HuH-7.5 (cell line): Measurements from ENCODE around the gene SPRED2.
A peak's percentile ranks its signal among the peaks of the same experiment; 100 is the strongest.

Source experiments
- DNase-seq: peaks from one replicate; pipeline ENCODE4 v3.0.0; 2011; ENCODE audit warnings: low spot score

The SPRED2 gene

GRCh38 chr2:65309699-65310098 is 122.7 kb downstream of the SPRED2 start:
- DNase-seq = no peak

DNA sequence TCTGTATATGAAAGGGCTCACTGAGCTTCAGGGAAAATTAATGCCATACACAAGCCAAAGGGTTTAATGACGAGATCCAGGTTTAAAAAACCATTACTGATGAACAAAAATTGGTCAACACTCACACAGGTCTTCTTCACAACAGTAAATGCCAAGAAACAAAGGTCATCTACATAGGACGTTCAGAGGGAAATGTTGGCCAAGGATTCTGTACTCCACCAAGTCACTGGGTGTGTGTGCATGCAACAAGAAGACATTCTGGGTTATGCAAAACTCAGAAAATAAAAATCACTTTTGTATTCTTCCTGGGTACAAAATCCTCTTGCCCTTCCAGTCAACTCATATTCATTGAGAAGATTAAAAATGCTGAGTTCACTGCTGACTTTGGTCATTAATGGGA is 126.5 kb downstream of the SPRED2 start:
- no peak for DNase-seq

DNA sequence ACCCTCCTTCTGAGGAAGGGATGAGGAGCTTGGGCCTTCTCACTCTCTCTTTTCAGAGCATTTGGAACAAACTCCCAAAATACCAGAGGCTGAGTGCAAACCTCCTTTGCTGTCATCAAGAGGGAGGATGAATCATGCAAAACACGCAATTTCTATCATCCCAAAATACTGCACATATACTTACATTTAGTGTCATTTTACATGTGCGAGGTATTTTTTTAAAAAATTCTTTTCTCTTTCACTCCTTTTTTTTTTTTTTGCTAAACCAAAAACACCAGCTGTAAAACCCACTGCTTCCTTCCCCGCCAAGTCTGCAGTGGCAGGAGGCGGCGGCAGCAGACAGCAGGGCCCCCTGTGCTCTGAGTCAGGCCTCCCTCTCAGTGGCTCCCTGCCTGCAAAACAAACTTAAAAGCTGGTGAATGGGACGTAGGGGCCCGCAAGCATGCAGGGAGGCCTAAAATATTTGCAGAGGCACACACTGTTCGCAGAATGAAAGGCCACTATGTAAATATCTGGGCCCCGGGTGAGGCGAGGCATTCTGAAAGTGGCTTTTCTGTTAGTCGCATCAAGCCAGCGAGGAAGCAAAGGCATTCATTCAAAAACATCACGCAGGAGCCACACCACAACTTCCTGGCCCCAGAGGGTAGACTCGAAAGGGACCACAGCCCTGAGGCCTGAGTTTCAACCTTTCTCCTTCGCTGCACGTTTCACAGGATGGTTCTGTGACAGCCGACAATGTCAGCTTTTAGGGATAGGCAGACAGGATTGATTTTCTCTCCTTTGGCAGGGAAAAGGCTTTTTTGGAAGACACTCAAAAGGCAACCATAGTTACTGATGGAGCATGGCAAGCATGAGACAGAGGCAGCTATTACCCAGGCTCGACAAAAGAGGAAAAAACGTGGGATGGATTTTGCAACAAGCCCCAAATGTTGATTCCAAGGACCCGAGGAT is 131.4 kb downstream of the SPRED2 start:
- DNase-seq = peak; percentile 81

DNA sequence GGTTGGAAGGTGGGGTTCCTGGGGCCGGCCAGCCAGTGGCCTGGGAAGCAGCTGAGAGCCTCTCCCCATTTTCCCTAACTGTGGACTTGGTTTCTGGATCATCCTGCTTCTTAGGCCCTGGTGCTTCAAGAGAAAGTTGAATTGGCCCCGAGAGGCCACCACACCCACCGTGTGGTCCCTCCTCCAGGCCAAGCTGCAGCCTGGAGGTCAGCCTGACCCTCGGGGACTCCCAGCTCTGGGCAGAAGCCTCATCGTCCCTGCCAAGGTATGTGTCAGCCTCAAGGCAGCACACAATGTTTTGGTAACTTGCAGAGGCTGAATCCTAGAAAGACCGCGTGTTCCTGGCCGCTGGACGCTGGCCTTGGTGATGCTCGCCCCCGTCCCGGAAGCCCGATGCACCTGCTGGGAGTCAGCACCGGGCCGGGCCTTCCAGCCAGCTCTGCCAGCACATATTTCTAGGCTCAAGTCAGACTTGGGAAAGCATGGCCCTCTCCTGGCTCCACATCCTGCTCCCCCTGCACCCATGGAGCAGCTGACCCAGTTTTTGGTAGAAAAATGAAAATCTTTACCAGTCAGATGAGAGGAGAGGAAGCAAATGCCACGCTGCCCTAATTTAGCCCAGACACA is 132.2 kb downstream of the SPRED2 start:
- no peak for DNase-seq

GRCh38 chr2:65299246-65299645 is 133.2 kb downstream of the SPRED2 start:
- no peak for DNase-seq

GRCh38 chr2:65298089-65298488 is 134.3 kb downstream of the SPRED2 start:
- DNase-seq = no peak

GRCh38 chr2:65297544-65297943 is 134.9 kb downstream of the SPRED2 start:
- no peak for DNase-seq

- DNase-seq = no peak
Observed at GRCh38 chr2:65296971-65297370, 135.4 kb downstream of the SPRED2 start.

DNA sequence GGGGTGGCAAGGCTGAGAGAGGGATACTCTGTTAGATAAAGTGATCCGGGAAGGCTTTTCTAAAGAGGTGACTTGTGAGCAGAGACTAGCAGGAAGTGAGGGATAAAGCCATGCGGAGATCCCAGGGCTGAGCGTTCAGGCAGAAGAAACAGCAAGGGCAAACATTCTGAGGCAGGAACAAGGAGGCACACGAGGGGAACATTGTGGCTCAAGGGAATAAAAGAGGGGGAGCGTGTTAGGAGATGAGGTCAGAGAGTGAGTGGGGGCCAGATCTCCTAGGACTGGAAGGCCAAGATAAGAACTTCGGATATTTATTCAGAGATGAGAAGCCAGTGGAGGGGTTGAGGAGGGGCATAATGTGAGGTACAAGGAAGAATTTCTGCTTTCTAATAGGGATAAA is 137.7 kb downstream of the SPRED2 start:
- peak; percentile 22 for DNase-seq

DNA sequence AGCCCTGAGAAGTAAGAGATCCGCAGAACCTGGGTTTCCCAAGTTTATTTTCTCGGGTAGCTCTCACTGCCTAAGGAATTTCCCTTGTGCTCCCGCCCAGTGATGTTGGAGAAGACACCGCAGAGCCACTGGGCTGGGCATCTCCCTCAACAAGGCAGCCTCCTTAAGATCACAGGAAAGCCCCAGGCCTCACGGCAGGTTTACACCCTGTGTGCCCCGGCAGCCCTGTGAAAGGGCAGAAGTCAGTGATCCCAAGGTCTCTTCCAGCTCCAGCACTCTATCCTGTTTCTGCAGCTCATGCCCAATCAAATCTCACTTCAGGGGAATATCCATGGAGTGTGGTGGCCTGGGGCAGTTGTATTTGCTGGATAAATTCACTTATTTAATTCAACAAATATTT is 138.3 kb downstream of the SPRED2 start:
- no peak for DNase-seq

DNA sequence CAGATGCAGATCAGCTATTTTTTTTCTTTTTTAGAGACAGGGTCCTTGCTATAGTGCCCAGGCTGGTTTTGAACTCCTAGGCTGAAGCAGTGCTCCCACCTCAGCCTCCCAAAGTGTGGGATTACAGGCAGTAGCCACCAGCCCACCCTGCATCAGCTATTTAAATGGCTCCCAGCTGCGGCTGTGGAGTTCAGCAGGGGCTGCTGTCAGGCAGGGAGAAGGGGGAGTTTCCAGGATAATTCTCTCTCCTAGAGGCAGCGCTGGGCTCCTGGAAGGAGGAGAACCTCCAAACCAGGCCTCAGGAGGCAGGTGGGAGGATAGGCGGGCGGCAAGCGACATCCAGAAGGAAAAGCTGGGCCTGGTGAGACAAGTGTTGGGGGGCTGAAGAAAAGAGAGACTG is 139.0 kb downstream of the SPRED2 start:
- DNase-seq = no peak

DNA sequence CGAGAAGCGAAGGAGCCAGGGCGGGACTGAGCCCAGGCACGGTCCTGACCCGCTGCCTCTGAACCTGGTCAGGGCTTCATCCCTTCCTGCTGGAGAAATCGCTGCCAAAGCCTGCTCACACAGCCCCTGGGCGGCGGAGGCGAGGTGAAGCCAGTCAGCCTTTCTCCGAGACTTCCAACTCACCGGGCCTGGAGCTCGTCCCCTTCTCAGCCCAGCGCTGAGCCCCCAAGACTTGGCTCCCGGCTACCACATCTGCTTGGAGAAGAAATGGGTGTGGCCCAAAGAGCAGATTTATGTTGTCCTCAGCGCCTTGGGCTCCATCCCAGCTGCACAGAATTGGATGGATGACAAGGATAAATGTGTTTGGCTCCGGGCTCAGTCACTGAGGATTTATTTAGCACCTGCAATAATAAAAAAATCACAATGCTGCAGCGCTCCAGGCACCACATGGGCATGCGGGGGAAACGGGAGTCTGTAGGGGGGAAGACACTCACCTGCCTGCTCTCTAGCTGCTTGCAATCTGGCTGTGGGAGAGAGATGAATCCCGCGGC is 139.9 kb downstream of the SPRED2 start:
- no peak for DNase-seq

DNA sequence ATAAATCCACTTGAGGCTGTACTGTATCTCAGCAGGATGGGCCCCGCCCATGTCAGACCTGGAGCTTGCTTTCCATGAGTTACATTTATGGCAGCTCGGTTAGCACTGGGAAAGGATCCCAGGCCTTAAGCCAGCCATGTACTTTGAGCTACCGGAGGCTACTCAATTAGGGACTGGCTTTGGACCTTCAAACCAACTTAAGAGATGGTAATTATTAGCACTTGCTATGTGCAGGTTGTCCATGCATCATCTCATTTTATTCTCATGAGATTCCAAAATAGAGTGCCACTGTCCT is 140.3 kb downstream of the SPRED2 start:
- DNase-seq = no peak

GRCh38 chr2:65291216-65292105 is 140.9 kb downstream of the SPRED2 start:
- DNase-seq = no peak

DNA sequence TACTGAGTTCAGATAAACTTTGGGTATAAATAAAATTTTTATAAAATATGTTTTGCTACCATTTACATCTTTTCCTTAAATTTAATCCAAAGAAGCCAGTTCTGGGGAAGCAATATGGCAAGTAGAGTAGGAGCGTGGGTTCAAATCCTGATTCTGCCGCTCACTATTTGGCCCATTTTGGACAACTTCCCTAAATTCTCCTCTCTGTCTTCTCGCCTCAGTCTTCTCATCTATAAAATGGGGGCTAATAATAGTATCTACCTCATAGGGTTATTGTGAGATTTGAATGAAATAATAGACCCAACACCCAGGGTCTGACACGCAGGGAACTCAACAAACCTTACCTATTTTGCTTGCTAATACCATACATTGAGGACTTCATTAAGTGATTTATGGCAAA is 145.0 kb downstream of the SPRED2 start:
- no peak for DNase-seq

GRCh38 chr2:65282477-65283053 is 149.8 kb downstream of the SPRED2 start:
- no peak for DNase-seq

DNA sequence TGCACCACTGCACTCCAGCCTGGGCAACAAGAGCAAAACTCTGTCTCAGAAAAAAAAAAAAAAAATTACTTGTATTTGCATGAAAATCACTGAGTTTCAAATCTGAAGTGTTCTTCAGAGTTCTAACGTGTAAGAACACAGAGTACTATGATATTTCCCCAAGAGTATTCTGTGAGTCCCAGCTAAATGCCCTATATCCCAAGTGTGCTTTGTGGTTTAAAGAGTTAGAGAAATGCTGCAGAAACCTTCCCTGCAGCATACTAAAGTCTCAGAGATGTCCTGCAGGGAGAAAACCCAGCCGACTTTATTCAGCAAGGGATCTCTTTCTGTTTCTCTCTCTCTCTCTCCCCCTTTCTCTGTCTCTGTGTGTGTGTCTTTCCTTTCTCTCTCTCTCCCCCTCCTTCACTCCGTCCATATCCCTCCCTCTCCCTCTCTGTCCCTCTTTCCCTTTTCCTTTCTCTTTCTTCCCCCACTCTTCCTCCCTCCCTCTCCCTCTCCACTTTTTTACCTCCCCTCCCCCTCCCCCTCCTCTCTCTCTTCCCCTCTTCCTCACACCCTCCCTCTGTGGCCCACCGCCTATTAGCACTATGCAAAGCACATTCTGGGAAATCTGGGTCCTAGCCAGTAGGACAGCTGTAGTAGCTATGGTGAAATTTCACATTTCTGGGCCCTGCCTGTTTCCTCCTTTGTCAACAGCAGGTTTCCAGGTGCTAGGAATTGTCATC is 150.6 kb downstream of the SPRED2 start:
- DNase-seq = no peak

DNA sequence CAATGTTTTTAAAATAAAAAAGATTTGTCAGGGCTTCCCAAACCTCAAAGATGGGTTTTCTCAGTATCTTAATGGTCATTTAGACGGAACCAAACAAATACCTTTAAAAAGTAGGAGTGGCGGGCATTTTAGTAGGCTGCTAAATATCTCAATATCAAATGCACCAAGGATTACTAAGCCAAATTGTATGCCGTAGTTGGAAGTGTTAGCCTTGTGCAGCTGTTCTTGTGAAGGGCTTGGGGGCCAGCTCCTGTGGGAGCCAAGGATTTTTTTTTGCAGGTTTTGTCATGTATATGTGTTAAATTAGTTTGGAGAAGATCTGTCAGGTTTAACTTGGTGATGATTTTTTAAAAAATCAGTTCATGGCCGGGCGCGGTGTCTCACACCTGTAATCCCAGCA is 152.6 kb downstream of the SPRED2 start:
- no peak for DNase-seq

DNA sequence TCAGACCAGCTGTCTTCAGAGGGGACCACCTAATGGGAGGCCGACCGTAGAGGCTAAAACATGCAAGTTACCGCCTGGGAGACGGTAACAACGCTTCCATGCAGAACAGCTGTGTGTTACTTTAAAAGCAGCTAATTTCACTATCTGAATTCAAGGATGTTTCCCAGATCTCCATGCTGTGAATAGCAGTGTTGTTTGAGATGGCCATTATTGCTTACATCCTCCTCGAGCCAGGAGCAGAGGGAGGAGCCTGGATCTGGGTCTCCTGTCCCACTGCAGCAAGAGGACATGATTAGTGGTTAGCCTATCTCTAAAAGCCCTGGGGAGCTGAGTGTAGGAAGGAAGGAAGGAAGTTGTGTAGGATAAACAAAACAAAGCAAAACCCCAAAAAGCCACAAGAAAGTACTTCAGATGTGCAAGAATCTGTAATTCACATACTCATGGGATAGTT is 153.8 kb downstream of the SPRED2 start:
- DNase-seq = no peak

DNA sequence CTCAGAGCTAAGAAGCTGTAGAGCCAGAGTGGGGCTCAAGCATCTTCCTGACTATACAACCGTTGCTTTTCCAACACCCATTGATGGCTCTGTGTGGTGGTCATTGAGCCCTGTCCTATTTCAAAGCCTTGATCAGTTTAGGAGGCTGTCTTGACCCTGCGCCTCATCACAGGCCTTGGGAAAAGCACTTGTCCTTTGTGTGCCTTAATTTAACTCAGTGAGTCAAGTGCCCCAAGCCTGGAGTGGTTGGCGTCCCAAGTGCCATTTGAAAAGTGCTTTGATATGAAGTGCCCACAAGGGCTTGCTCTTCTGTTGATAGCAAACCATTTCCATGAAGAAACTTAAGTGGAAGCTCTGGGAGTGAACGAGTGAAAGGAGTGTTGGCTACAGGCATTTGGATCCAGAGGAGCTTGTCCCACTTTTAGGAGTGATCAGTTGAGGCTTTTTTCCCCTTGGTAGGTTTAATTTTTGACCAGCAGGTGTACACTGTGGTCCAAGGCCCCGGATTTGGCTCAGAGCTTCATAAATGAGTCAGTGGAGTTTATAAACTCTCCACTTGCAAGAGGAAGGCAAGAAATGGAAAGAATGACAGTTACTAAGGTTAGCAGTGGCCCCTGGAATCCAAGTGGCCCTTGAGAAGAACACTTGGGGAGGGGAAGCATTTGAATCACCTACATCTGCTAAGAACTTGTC is 154.5 kb downstream of the SPRED2 start:
- DNase-seq = no peak

DNA sequence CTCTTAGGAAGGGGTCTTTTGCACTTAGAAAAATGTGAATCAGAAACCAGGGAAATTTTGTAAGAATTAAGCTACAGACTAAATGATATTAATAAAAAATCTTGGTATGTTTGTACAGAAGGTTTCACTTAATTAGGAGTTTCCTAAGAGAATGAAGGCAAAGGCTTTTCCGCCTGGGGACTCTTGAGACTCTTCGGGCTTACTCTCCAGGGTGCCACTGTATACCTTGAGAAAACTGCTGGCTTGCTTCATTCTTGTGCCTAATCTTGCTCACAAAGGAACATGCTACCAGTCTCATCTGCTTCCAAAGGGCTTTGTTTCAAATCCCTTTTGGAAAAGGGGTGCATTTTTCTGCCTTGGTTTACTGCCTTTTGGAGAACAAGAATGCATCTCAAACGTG is 155.3 kb downstream of the SPRED2 start:
- no peak for DNase-seq
